Measurements from ENCODE around the gene PERCC1.
A peak's percentile ranks its signal among the peaks of the same experiment; 100 is the strongest.
"Not testable (repeated sequence)": the region's sequence is repeated elsewhere in the genome, so short reads cannot be mapped to it uniquely, and the experiment has no call there.

The PERCC1 gene

DNA sequence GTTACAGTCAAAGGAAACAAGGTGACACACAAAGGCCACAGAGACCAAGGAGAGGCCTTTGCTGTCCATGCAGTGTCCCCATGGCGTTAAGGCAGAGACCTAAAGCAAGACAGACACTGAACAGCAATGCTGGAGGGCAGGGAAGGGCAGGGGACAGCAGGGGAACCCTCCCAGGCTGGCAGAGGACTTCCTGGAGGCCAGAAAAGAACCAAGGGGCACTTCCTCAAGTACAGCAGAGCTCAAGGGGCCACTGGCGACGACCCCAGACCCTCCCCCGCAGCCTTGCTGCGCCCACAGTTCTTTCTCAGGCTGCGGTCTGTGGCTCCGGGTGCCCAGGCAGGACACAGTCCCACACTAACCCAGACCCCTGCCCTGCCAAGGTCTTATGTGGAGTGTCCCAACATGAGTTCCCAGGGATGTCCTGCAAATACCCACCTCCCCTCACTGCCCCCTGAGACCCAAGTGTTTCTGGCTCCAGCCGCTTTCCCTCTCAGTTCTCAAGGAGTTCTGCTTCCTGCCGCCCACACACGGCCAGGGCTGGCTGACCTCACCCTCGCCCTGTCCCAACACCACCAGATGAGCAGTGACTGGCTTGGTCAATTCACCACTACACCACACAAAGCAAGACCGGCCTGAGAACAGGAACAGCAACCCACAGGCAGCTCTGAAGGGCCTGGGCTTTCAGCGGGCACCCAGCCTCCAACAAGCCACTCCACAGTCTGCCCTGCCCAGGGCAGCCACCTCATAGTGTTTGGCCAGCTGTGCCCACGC is 39.8 kb downstream of the PERCC1 start:
- DNase-seq = no peak

DNA sequence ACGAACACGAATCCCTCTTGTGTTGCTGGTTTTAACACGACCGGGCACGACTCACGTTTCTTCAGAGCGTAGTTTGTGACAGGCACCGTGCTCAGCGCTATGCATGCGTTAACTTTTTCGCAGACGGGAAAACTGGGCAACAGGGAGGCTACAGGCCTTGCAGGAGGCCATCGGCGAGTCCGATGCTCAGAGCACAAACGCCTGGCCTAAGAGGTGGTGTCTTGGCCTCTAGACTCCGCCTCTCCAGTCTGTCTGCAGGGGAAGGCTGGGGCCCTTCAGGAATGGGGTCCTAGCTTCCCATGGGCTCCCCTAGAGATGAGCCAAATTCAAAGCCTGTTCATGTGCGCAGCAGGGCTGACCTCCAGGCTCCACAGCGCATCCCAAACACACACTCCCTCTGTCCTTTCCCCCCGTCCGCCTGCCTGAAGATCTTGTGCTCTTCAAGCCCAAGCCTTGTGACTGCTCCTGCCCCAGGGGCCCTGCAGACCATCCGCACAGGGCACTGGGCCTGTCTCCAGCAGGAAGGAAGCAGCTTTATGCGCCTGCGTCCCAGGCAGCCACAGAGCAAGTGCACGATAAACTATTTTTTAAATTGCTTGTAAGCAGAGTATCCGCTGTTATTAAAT is 40.8 kb downstream of the PERCC1 start:
- no peak for DNase-seq

DNA sequence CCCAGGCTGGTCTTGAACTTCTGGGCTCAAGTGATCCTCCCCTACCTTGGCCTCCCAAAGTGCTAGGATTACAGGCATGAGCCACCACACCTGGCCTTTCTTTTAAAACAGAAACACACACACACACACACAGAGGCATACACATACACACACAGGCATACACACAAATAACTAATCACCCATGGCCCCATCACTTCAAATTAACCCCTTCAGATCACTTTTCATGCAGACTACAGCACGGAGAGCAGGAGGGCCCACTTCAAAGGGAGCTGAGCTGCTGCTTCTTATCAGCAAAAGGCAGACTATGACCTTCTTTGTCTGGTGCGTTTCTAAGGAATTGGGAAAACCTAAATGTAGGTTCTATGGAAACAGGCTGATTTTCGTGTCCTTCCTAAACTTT is 42.1 kb downstream of the PERCC1 start:
- no peak for DNase-seq

DNA sequence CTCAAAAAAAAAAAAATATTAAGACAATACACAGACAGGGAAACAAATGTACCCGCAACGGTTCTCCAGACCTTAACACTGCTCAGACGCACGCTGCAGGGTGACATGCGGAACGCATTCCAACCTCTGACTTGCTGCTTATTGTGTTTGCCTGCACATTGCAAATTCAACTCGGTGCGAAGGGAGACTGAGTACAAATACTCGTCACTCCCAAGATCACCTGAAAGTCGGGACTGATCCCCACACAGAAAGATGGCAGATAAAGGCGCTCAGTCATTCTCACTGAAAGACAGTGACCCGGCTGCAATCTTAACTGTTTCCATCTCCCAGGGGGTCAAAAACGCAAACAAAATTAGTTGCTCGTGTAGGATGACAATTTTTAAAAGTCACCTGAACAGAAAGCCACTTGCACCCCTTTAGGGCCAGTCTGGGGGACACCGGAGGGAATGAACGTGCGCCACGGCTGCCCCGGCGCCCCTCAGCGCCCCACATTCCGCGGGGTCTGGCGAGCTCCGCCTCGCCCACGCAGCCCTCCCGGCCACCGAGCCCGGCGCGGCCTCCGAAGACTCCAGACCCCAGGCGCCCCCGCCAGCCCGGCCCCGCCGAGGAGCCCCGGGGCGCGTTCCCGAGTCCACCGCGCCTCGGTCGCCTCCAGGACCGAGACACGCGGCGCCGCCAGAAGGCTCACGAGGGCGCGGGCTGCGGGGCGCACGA is 43.4 kb downstream of the PERCC1 start:
- no peak for DNase-seq

- peak; percentile 88 for DNase-seq
Measured at GRCh38 chr16:1474796-1475551, 44.1 kb downstream of the PERCC1 start, which contains the start of gene CLCN7. CLCN7 (minus strand) TSS chr16:1475028; CDS start chr16:1474974, 54 bp downstream.

- DNase-seq = no peak
Measured at GRCh38 chr16:1475552-1476114, 44.8 kb downstream of the PERCC1 start.

DNA sequence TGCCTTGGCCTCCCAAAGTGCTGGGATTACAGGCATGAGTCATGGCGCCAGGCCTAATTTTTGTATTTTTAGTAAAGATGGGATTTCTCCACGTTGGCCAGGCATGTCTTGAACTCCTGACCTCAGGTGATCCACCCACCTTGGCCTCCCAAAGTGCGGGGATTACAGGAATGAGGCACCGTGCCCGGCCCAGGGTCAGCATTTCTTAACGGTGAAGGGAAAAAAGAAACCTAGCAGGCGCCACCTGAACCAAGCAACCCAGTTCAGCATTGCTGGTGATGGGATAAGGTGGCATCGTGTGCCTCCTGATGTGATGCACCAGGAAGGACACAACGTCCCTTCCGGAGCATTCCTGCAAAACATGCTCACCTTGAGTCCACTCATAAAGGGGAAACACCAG is 46.2 kb downstream of the PERCC1 start:
- no peak for DNase-seq

DNA sequence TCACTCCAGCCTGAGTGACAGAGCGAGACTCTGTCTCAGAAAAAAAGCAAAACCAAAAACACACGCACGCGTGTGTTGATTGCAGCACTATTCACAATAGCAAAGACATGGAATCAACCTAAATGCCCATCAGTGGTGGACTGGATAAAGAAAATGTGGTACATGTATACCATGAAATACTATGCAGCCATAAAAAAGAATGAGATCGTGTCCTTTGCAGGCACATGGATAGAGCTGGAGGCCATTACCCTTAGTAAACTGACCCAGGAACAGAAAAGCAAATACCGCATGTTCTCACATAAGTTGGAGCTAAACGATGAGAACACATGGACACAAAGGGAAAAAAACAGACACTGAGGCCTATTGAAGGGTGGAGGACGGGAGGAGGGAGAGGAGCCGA is 48.1 kb downstream of the PERCC1 start:
- not testable (repeated sequence) for DNase-seq

DNA sequence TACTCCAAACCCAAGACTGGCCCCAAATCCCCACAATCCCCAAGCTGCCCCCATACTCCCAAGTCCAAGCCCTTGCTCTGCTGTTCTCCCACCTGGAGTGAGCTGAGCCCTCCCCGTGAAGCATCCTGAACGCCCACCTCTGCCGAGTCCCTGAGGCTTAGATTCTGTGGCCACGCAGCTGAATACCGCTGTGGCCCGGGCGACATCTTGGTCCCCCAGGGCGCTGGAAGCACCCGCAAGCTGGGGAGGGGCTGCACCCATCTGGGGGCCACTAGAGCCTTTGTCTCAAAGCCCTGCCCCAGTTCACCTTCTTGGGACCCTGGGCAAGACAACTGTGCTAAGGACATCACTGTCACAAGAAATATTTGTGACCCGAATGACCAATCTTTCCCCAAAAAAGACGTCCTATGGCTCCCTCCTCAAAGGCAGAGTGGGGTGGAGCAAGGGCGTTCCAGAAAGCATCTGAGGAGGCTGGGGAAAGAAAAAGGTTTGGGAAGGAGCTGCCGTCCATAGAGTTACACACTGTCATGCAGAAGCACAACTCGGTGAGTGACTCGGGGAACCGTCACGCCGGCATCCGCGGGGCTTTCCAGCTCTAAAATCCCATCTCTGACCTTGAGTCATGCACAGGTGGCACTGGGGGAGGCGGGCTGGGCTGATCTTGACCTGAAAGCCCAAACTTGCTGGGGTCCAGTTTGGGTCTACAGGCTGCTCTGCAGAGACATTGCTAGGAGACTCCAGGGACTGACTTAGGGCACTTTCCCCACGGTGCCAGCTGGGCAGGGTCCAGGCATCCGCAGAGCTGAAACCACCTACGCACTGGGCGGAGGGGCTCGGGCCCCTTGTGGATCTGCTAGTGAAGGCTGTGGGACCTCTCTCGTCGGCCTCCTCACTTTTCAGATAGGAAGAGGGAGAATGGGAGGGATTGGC is 51.3 kb downstream of the PERCC1 start:
- no peak for DNase-seq
